NOMO-1 (cell line): ENCODE measurements around the gene TMEM178A.
"Not testable (repeated sequence)": the region's sequence is repeated elsewhere in the genome, so short reads cannot be mapped to it uniquely, and the experiment has no call there.

Source experiments
- DNase-seq, 2 experiments: peaks; one replicate each; lab custom pipeline; 2025; ENCODE audit not compliant: unreplicated experiment in 2 of 2; lab: John Stamatoyannopoulos, UW

TMEM178A gene

GRCh38 chr2:39647104-39647765 is 18.5 kb upstream of the TMEM178A start:
- DNase-seq, result no peak

GRCh38 chr2:39648580-39648979 is 17.1 kb upstream of the TMEM178A start:
- no peak for DNase-seq

DNA sequence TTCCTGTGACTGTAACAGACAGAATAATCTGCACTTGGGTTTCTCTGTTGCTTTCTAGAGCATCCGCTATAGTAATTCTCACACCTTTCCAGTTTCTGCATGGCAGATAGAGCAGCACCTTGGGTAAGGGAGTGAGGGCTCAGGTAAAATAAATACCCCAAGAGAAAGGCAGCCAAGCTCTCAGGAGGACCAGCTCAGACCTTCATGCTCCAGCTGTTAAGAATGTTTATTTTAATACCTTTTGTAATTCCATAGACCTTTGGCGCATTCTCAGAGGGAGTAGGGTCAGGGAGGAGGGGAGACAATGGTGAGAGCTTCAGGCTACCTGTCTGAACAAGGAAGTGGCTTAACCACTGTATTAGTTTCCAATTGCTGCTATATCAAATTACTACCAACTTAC is 16.2 kb upstream of the TMEM178A start:
- DNase-seq, result no peak

DNA sequence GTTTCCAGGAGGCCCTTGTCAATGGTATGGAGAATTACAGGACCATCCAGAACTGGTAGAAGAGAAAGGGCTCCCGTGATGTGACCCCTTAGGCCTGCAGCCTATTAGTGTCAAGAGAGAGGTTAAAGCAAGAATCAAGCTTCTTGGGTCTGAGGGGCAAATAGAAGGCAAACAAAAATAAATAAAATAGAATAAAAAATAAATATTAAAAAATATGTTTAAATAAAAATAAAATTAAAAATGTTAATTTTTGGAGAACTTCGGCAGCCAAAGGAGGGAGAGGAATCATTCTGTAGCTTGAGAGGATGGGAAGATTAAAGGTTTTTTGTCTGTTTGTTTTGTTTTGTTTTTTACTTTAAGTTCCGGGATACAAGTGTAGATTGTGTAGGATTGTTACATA is 15.2 kb upstream of the TMEM178A start:
- DNase-seq, result no peak

DNA sequence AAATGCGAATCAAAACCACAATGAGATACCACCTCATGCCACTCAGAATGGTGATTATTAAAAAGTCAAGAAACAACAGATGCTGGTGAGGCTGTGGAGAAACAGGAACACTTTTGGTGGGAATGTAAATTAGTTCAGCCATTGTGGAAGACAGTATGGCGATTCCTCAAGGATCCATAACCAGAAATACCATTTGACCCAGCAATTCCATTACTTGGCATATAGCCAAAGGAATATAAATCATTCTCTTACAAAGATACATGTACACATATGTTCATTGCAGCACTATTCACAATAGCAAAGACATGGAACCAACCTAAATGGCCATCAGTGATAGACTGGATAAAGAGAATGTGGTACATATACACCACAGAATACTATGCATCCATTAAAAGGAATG is 9.5 kb upstream of the TMEM178A start:
- DNase-seq, result not testable (repeated sequence)

DNA sequence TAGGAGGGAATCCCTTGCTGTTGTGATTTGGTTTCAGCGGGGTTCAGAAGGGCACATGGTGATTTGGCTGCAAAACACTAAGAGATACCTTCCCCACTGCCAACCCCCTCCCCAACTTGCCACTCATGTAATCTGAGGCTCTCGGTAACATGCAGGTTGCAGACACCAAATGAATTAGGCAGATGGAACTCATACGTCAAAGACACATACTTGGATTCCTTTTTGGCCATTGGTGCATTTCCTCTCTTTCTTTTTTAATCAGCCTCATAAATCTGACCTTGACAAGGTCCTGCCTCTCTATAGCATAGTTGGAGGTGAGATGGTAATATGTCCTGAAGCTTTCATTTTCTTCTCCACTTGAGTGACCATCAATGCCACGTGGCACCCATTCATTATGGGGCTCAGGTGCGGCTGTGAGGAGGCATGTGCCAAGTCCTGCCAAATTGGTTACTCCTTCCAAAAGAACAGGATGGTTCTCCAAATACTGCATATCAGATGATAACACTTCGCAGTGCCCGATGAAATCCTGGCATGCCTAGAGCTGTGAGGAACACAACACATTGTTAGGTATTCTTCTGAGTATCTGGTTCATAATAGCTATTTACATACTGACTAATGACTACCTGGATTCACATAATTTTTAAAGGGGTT is 8.3 kb upstream of the TMEM178A start:
- DNase-seq, result no peak

DNA sequence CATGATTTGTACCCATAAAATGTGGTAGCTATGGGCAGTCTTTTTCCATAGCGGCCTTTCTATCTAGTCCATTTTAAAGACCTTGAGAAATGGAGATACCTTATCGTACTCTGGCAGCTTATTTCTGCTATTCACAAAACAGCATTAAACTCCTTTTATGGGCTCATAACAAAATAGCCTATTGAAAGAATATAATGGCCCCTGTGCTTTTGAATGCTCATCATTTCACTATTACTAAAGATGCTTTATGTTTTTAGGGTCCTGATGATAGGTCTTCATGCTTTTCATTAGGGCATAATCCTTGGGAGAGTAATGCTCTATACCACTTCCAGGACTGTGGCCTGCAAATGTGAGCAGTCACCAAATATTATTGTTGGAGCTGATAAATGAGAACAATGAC is 7.3 kb upstream of the TMEM178A start:
- no peak for DNase-seq

DNA sequence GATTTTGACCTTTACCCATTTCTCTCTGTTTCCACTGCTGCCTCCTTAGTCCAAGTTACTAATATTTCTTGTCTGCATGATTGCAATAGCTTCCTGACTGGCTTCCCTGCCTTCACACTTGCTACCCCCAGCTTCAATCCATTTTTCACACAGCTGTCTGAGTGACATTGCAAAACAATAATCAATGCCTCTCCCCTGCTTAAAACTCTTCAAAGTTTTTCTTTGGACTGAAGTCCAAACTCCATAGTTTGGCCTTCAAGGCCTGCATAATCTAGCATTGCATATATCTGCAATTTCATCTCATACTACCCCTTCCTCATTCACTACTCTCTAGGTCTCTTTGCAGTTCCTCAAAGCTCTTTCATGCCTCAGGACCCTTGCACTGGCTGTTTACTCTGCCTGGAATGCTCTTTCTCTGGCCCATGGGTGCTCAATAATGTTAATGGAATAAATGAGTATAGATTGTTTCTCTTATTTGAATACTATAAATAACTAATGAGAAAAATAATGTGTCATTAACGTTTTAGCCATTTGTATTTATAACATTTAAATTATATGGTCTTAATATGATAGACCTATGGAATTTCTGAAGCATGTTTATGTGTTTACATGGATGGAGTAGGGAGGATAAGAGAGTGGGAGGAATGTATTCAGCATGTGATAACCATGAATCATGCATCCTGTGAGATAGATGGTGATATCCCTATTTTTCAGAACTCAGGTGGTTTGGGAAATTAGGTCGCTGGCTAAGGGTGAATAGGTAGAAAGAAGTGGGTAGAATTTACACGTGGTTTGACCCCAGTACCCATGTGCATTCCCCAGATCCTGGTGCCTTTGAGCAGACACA is 5.7 kb upstream of the TMEM178A start:
- DNase-seq, result no peak

- no peak for DNase-seq
Observed at GRCh38 chr2:39660612-39661236, 5.0 kb upstream of the TMEM178A start.

DNA sequence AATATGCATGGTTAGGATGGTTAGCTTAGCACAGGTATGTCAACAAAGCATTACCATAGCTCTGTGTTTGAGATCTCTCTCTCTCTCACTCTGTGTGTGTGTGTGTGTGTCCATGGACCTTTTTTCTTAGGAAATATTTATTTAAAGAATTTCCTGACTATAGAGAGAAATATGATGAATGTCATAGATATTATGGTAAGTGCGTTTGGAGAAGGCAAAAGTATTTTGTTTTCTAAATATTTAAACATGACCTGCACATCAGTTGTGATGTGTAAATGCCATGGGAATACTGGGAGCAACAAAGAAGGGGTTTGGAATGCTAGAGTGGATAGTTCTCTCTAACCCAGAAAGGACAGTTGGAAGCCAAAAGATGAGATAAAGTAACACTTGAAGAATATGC is 3.9 kb upstream of the TMEM178A start:
- no peak for DNase-seq

GRCh38 chr2:39663187-39663930 is 2.4 kb upstream of the TMEM178A start:
- DNase-seq, result no peak

DNA sequence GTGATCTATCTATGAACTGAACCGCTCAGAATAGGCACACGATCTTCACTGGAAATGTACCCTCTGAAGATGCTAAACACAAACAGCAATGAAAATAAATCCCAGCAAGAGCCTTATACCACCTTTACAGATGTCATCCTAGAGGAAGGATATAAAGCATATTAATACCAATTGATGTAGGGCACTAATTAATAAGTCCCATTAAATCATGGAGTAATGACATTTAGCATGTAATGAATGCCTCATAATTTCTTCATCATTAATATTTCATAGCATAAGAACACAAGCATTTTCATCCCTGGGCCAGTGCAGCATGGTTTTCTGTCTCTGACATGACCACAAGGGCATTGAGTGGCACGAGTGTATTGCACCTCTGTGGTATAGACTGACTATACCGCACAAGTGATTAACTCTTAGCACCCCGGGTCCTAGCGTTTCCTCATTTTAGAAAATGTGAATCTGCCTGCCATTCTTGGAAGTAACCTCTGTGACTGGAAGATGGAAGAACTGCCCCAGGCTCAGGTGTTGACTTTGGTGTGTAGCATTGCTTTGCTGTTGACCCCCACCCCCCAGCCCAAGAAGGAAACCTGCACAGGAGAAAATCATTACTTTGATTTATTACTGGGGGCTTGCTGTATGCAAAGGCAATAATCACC is 1.4 kb upstream of the TMEM178A start:
- no peak for DNase-seq

- DNase-seq, result no peak
Observed at GRCh38 chr2:39664888-39665591, 677 bp upstream of the TMEM178A start.

DNA sequence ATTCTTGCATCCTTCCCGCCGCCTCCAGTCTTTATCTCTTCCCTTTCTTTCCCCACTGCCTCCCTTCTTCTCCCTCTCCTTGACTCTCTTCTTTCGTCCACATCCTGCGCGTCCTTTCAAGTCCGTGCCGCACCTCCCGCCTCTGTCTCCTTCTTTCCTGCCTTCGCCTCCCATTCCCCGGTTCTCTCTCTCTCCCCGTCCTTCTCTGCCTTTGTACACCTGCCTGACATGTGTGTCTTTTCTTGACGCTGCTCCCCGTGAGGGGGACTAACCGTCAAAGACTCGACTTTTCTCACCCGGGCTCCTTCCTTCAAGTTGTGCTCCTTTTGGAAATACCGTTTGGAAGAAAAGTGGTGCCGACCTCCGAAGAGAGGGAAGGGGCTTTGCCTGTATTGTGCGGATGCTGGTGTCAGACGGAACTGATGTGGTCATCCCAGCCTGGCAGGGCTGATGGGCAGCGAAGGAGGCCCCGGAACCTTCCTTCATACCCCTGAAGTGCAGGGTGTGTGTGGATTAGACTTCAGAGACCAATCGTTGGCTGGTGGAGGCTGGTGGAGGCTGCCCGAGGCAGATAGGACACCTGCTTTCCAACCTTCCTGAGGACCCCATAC is 879 bp downstream of the TMEM178A start:
- DNase-seq, result no peak

GRCh38 chr2:39667104-39667885 is 1.6 kb downstream of the TMEM178A start:
- peak in 1 of 2 experiments; percentile 6 for DNase-seq

DNA sequence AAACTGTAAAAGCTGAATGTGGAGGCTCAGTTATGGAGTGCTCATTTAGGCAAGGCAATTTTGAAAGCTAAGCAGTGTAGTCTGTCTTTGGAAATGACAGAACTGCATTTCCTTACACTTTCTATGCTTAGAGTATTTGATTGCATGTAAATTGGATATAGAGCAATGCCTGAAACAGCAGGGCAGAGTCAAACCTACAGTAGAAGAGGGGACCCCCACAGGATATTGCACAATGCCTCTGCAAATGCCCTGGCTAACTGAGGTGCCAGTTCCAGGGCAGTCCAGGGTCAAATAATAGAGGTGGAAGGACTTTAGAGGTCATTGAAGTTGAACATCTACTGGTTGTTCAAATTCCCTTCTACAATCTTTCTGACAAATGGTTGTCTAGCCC is 2.2 kb downstream of the TMEM178A start:
- no peak for DNase-seq

DNA sequence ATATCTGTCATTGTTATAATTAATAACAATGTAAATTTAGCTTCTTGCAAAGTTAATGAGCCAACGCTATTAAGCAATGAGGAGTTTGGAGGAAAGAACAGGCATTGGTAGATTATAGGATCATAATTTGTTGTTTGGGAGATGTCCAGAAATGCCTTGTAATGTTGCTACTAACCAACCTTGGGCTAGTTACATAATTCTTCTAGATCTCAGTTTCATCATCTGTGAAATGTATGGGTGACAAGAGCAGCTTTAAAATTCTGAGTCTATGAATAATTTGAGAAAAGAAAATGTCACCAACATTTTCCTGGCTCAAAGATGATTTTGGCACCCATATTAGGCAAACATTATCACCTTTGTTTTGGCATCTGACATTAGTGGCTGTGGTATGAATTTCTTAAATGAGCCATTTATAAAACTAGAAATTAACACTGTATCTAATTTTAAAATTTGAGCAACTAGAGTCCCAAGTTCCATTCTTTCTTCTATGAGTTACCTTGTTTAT is 2.9 kb downstream of the TMEM178A start:
- no peak for DNase-seq

DNA sequence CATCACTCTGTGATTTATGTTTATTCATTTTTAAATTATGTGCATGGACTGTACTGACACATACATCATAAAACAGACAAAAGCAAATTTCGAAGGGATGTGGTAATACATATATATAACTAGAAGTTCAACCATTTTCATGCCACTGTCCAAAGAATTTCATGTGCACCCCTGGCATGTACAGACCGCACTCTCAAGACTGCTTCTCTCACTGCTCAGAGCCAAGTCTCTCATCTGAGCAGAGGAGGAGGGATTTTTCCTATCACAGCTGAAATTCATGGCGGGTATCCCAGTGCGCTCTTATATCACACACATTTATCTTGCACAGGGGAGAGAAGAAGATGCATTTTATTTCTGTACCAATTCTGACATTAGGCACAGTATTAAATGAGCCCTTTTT is 5.9 kb downstream of the TMEM178A start:
- no peak for DNase-seq
